ENCODE data around the gene ZNF574.

The ZNF574 gene

DNA sequence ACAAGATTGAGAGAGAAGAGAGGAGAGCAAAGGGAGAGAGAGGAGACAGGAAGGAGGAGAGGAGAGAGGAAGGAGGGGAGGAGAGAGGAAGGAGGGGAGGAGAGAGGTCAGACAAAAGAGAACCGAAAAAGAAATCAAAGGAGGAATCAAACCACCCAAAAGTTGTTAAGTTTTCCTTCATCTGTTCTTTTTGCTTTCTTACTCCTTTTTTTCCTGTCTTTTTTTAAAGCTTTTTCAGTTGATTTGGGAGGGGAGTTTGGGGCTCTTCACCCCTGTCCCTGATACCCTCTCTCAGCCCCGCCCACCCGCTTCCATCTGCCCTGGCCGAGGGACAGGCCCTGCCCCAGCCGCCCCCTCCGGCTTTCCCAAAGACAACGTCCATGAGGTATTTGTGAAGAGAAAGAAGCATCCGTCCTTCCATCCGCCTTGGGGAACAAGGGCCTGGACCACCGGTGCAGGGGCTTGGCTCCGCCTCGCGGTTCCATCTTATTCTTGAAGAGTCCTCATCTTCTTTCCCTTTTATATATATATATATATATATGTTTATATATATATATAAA, 13.3 kb downstream of the ZNF574 start:
- peak overlapping the region; percentile 51; the same call in 1 of the 2 replicates for H2AFZ ChIP-seq (ENCODE audit: low read length)
- H3K9ac ChIP-seq (ENCODE audit: low read depth, low read length, poor library complexity, severe bottlenecking), result no peak overlapping the region
- H3K4me3 ChIP-seq (ENCODE audit: low read length, poor library complexity, severe bottlenecking), result no peak overlapping the region
- H3K79me2 ChIP-seq (ENCODE audit: insufficient read depth, low read length), result no peaks in the 10 kb centered on the region
- peak overlapping the region; percentile 20 for H3K4me2 ChIP-seq (ENCODE audit: low read depth, low read length, poor library complexity, severe bottlenecking)
- H3K9me3 ChIP-seq (ENCODE audit: insufficient read depth, low read depth, low read length), result no peaks in the 10 kb centered on the region
- H3K4me1 ChIP-seq (ENCODE audit: insufficient read depth, low read length, poor library complexity, severe bottlenecking), result peaks cover 11% of the 10 kb centered on the region
- H3K27me3 ChIP-seq (ENCODE audit: insufficient read depth, low read length, poor library complexity, severe bottlenecking), result no peaks in the 10 kb centered on the region
- TF ChIP-seq, protein P1, sequence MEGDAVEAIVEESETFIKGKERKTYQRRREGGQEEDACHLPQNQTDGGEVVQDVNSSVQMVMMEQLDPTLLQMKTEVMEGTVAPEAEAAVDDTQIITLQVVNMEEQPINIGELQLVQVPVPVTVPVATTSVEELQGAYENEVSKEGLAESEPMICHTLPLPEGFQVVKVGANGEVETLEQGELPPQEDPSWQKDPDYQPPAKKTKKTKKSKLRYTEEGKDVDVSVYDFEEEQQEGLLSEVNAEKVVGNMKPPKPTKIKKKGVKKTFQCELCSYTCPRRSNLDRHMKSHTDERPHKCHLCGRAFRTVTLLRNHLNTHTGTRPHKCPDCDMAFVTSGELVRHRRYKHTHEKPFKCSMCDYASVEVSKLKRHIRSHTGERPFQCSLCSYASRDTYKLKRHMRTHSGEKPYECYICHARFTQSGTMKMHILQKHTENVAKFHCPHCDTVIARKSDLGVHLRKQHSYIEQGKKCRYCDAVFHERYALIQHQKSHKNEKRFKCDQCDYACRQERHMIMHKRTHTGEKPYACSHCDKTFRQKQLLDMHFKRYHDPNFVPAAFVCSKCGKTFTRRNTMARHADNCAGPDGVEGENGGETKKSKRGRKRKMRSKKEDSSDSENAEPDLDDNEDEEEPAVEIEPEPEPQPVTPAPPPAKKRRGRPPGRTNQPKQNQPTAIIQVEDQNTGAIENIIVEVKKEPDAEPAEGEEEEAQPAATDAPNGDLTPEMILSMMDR (conservative IDR thresholded peaks at IDR 0.05; ENCODE audit: low read length), result no peak
- TF ChIP-seq EZH2phosphoT487 (IDR thresholded peaks at IDR 0.05; ENCODE audit: borderline replicate concordance), result no peak
- no peaks in the 10 kb centered on the region for H3K9me2 ChIP-seq (replicated peaks; ENCODE audit: low read depth, low read length)
- no peaks in the 10 kb centered on the region for H4K20me1 ChIP-seq (ENCODE audit: insufficient read depth, low read length, poor library complexity, severe bottlenecking)
- H3F3A ChIP-seq (ENCODE audit: low read depth), result no peaks in the 10 kb centered on the region
- H3K36me3 ChIP-seq (ENCODE audit: insufficient read depth, low read length), result no peaks in the 10 kb centered on the region

DNA sequence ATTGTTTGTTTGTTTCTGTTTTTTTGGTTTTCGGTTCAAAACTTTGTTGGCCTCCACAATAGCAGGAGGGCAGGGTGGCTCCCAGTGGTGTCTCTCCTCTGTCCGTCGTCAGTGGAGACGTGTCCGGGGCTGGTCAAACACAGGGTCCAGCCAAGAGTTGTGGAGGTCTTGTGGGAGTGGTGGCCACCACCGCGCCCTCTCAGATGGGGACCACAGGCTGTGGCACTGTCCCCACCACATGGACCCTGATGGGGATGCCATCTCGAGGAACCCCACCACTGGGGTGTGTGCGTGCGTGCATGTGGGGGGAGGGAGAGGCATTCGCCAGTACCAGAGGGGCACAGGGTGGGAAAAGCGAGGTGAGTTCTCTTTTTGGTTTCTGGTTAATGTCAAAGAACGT, 13.8 kb downstream of the ZNF574 start:
- H3K79me2 ChIP-seq (ENCODE audit: insufficient read depth, low read length), result no peaks in the 10 kb centered on the region
- H3K36me3 ChIP-seq (ENCODE audit: insufficient read depth, low read length), result no peaks in the 10 kb centered on the region
- no peak overlapping the region for H3K4me3 ChIP-seq (ENCODE audit: low read length, poor library complexity, severe bottlenecking)
- H4K20me1 ChIP-seq (ENCODE audit: insufficient read depth, low read length, poor library complexity, severe bottlenecking), result no peaks in the 10 kb centered on the region
- H3K9me3 ChIP-seq (ENCODE audit: insufficient read depth, low read depth, low read length), result no peaks in the 10 kb centered on the region
- H3K9ac ChIP-seq (ENCODE audit: low read depth, low read length, poor library complexity, severe bottlenecking), result no peak overlapping the region
- H3K9me2 ChIP-seq (replicated peaks; ENCODE audit: low read depth, low read length), result no peaks in the 10 kb centered on the region
- H3F3A ChIP-seq (ENCODE audit: low read depth), result no peaks in the 10 kb centered on the region
- no peak for TF ChIP-seq EZH2phosphoT487 (IDR thresholded peaks at IDR 0.05; ENCODE audit: borderline replicate concordance)
- TF ChIP-seq, protein P1 (conservative IDR thresholded peaks at IDR 0.05; ENCODE audit: low read length), result no peak
- no peak overlapping the region for H2AFZ ChIP-seq (ENCODE audit: low read length)
- no peak overlapping the region for H3K4me2 ChIP-seq (ENCODE audit: low read depth, low read length, poor library complexity, severe bottlenecking)
- no peaks in the 10 kb centered on the region for H3K27me3 ChIP-seq (ENCODE audit: insufficient read depth, low read length, poor library complexity, severe bottlenecking)
- peaks cover 11% of the 10 kb centered on the region for H3K4me1 ChIP-seq (ENCODE audit: insufficient read depth, low read length, poor library complexity, severe bottlenecking)

DNA sequence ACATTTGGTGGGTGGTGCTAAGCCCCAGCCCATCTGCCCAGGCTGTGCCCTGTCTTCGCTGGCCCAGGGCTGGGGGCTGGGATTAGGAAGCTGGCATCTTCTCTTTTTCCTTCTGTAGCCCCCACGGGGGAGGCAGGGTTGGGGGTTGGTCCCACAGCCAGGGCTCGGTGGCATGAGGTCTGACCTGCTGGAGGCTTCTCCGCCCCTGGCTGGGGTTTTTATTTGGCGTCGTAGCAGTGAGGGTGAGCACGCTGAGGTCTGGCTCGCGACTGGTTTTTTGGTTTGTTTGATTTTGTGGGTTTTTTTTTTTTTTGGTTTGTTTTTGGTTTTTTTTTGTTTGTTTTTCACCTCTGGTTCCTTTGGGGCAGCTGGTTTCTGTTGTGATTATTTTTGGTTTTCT, 14.7 kb downstream of the ZNF574 start:
- Histone ChIP-seq H3K9me2 (replicated peaks; ENCODE audit: low read depth, low read length) (no peaks in the 10 kb centered on the region), H4K20me1 (ENCODE audit: insufficient read depth, low read length, poor library complexity, severe bottlenecking) (no peaks in the 10 kb centered on the region), H3K9ac (ENCODE audit: low read depth, low read length, poor library complexity, severe bottlenecking) (no peak overlapping the region), H3K4me3 (ENCODE audit: low read length, poor library complexity, severe bottlenecking) (no peak overlapping the region), H3K9me3 (ENCODE audit: insufficient read depth, low read depth, low read length) (no peaks in the 10 kb centered on the region), H2AFZ (ENCODE audit: low read length) (no peak overlapping the region), H3K4me2 (ENCODE audit: low read depth, low read length, poor library complexity, severe bottlenecking) (no peak overlapping the region), H3K27me3 (ENCODE audit: insufficient read depth, low read length, poor library complexity, severe bottlenecking) (no peaks in the 10 kb centered on the region), H3F3A (ENCODE audit: low read depth) (no peaks in the 10 kb centered on the region), H3K79me2 (ENCODE audit: insufficient read depth, low read length) (no peaks in the 10 kb centered on the region), H3K36me3 (ENCODE audit: insufficient read depth, low read length) (no peaks in the 10 kb centered on the region), H3K4me1 (ENCODE audit: insufficient read depth, low read length, poor library complexity, severe bottlenecking) (peaks cover 11% of the 10 kb centered on the region)
- no peak for TF ChIP-seq EZH2phosphoT487 (IDR thresholded peaks at IDR 0.05; ENCODE audit: borderline replicate concordance)
- TF ChIP-seq, protein P1 (conservative IDR thresholded peaks at IDR 0.05; ENCODE audit: low read length), result no peak

Measured in Loucy (cell line).